SU-DHL-6 (cell line): Measurements from ENCODE around the gene CCDC27.

ENCODE experiments used
- CTCF ChIP-seq: fragments of 200-600 bp; sonication (generic); IDR thresholded peaks from one replicate; pipeline ENCODE4 v1.5.1; 2017; ENCODE audit warnings: antibody characterized with exemption, mild to moderate bottlenecking, low read length, moderate library complexity; ENCODE audit not compliant: insufficient read depth, poor library complexity, severe bottlenecking
- EZH2phosphoT487 ChIP-seq: fragments of 200-600 bp; sonication (generic), shearing (Covaris generic); conservative IDR thresholded peaks from 2 replicates; pipeline ENCODE4 v1.6.1; 2018; ENCODE audit warnings: mild to moderate bottlenecking, antibody characterized with exemption, low read length, moderate library complexity, mixed read lengths

GRCh38 chr1:3819771-3820200 is 67.5 kb downstream of the CCDC27 start:
- TF ChIP-seq CTCF (no peak), EZH2phosphoT487 (no peak)
